ENCODE data around the gene NRIP1.

DNA sequence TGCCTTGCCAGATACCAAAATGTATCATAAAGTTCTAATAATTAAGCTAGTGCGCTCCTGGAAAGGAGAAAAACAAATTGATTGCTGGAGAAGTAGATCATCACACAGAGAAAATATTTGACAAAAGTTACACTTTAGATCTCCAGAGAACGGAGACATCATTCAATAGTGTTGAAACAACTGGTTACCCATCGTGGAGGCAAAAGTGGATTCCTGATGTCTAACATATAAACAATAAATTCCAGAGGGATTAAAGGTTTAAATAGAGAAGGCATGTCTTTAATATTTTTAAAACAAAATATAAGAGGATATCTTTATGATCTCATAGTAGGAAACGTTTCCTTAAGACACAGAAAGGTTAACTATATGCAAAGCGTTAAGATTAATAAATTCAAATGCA, 41.0 kb downstream of the NRIP1 start:
- TF ChIP-seq, protein P1, sequence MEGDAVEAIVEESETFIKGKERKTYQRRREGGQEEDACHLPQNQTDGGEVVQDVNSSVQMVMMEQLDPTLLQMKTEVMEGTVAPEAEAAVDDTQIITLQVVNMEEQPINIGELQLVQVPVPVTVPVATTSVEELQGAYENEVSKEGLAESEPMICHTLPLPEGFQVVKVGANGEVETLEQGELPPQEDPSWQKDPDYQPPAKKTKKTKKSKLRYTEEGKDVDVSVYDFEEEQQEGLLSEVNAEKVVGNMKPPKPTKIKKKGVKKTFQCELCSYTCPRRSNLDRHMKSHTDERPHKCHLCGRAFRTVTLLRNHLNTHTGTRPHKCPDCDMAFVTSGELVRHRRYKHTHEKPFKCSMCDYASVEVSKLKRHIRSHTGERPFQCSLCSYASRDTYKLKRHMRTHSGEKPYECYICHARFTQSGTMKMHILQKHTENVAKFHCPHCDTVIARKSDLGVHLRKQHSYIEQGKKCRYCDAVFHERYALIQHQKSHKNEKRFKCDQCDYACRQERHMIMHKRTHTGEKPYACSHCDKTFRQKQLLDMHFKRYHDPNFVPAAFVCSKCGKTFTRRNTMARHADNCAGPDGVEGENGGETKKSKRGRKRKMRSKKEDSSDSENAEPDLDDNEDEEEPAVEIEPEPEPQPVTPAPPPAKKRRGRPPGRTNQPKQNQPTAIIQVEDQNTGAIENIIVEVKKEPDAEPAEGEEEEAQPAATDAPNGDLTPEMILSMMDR (IDR thresholded peaks at IDR 0.05 in 4 of 5, conservative IDR thresholded peaks at IDR 0.05 in 1 of 5): no peak
- TF ChIP-seq POLR2A (IDR thresholded peaks at IDR 0.05): no peak

Measured in gastrocnemius medialis (tissue), 4 donors.